MCF 10A (cell line): Measurements from ENCODE around the gene DNAJB5. TPM values are rescaled to one million over a fixed set of nuclear protein-coding genes. Genes with fewer than 3 reads are reported as not detected.
"Not testable (repeated sequence)": the region's sequence is repeated elsewhere in the genome, so short reads cannot be mapped to it uniquely, and the experiment has no call there.

Experiments
- Bru-seq: library from RNA; stranded (reverse); fragments of 400-500 nt; gene quantifications from one replicate; lab custom pipeline; 2021; lab: Mats Ljungman, UMichigan
- BruChase-seq, 2 experiments: library from RNA; stranded (reverse); fragments of 400-500 nt; gene quantifications; one replicate each; lab custom pipeline; 2021; lab: Mats Ljungman, UMichigan
- BruUV-seq: library from RNA; stranded (reverse); fragments of 400-500 nt; replicated peaks from 2 replicates; lab custom pipeline; 2021; lab: Mats Ljungman, UMichigan
- CTCF ChIA-PET: fragments of 300-600 bp; sonication (Branson Sonifier 250); formaldehyde crosslinking; extraction: SDS; loops from one replicate; lab custom pipeline; 2021; ENCODE audit warnings: antibody characterized with exemption, inconsistent platforms; lab: Yijun Ruan, JAX
- POLR2A ChIA-PET: fragments of 300-600, 350-650 bp; sonication (Branson Sonifier 250); formaldehyde crosslinking; extraction: SDS; loops from one replicate; lab custom pipeline; 2020; ENCODE audit warnings: antibody characterized with exemption, inconsistent platforms; lab: Yijun Ruan, JAX
- DNase-seq: peaks from one replicate; pipeline ENCODE4 v3.0.0-alpha.2; 2018; ENCODE audit not compliant: unreplicated experiment
- H3K27ac Mint-ChIP-seq: one replicate; pipeline ENCODE4 v1.8.0; 2022; ENCODE audit warnings: mild to moderate bottlenecking, low read depth, mixed read lengths; ENCODE audit not compliant: unreplicated experiment
- H3K27me3 Mint-ChIP-seq: one replicate; pipeline ENCODE4 v1.8.0; 2022; ENCODE audit warnings: mixed read lengths; ENCODE audit not compliant: insufficient read depth, unreplicated experiment
- H3K36me3 Mint-ChIP-seq: one replicate; pipeline ENCODE4 v1.8.0; 2022; ENCODE audit warnings: mild to moderate bottlenecking, moderate library complexity, mixed read lengths; ENCODE audit not compliant: insufficient read depth, unreplicated experiment
- H3K4me1 Mint-ChIP-seq: one replicate; pipeline ENCODE4 v1.8.0; 2022; ENCODE audit warnings: mixed read lengths; ENCODE audit not compliant: insufficient read depth, unreplicated experiment
- H3K4me3 Mint-ChIP-seq: one replicate; pipeline ENCODE4 v1.8.0; 2022; ENCODE audit warnings: mild to moderate bottlenecking, moderate library complexity, mixed read lengths; ENCODE audit not compliant: unreplicated experiment
- H3K9me3 Mint-ChIP-seq: one replicate; pipeline ENCODE4 v1.8.0; 2022; ENCODE audit warnings: mixed read lengths; ENCODE audit not compliant: unreplicated experiment
- intact Hi-C: fragments of 100-400 bp; cut with micrococcal nuclease; formaldehyde crosslinking; loops from 2 replicates; pipeline ENCODE4 v1.14.1; 2022
- long read RNA-seq: library from polyadenylated mRNA; stranded (forward); transcript quantifications from one replicate; pipeline ENCODE4 v2.0.0, GENCODE V29; 2022
- total RNA-seq: library from RNA; stranded (reverse); gene quantifications from 2 replicates; pipeline ENCODE4 v1.2.3, GENCODE V29; 2022
- TF ChIP-seq, protein P1 (sequence below): fragments of 200-600 bp; IDR thresholded peaks from one replicate; pipeline ENCODE4 v1.8.0; 2022; ENCODE audit warnings: antibody characterized with exemption, mild to moderate bottlenecking; ENCODE audit not compliant: unreplicated experiment

DNAJB5 gene
- total RNA-seq (2.2 and 2.9 TPM in 2 replicates), Bru-seq, nascent RNA (percentile 39 among the genes with signal in this experiment), BruChase-seq, experiment 1, labeled RNA remaining after a 6-hour chase (percentile 46 among the genes with signal in this experiment), BruChase-seq, experiment 2, labeled RNA remaining after a 2-hour chase (percentile 45 among the genes with signal in this experiment)
- long read RNA-seq, partial matches to known transcripts = 1 of 3 reads
- long read RNA-seq, other reads (novel, unspliced or antisense) = 1 of 3 reads

DNA sequence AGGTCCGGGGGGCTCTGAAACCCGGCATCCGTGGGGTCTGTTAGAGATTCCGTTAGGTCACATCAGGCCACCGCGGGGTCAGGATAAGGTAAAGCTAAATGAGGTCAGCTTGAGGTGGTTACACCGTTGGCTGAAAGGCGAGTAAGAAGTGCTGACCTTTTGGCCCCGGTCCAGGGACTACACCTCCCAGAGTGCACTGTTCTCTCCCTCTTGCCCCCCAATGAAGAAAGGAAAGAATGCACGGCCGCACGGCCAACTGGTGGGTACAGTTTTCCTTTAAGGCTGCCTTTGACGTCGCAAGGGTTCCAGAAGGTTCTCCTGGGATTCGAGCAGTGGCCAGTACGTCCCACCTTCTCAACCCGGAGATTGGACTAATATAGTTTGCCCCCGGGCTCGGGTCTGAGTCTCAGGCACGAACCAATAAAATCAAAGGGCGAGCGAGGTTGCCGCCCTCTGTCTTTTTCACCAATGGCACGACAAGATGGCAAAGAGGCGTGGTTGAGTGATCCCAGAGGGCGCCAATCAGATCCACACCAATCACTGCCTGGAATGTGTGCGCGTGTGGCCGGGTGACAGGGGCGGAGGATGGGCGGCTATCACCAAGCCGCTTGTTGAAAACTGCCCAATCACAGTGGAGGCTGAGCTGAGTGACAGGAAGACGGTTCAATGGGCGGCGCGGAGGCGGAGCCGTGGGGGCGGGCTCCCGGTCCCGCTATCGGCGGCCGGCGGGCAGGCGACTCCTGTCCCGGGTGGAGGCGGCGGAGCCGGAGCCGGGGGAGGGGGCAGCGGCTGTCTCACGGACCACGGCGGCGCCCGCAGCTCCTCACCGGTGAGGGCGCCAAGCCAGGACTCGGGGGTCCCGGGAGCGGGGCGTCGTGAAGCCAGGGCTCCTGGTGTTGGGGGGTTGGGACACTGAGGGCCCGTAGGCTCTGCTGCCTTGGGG, at the start of gene DNAJB5:
TSS of gene DNAJB5 (plus strand) at position 743 of the 943 bp plus-strand sequence. CDS start 886 bp downstream, outside the sequence.
- Mint-ChIP-seq H3K27ac (peak within 1 kb of the TSS; percentile 46), H3K4me1 (peaks cover 32% of the 10 kb centered on the region), H3K4me3 (peak within 1 kb of the TSS; percentile 78), H3K36me3 (peaks cover 6% of the 10 kb centered on the region), H3K9me3 (no peaks in the 10 kb centered on the region), H3K27me3 (no peaks in the 10 kb centered on the region)
- peak; percentile 99 for DNase-seq
- ChIA-PET CTCF (interaction anchor here (0.6 to 3.6 kb wide), 6 partner anchors 8 to 90 kb away, joined by 3 to 23 read pairs (median 4); no protein-coding TSS in a partner anchor), POLR2A (interaction anchor here (0.6 to 1.9 kb wide), 9 partner anchors 12 to 1495 kb away, joined by 3 to 9 read pairs (median 4); partner anchors contain the start of genes FANCG and VCP)
- TF ChIP-seq, protein P1, sequence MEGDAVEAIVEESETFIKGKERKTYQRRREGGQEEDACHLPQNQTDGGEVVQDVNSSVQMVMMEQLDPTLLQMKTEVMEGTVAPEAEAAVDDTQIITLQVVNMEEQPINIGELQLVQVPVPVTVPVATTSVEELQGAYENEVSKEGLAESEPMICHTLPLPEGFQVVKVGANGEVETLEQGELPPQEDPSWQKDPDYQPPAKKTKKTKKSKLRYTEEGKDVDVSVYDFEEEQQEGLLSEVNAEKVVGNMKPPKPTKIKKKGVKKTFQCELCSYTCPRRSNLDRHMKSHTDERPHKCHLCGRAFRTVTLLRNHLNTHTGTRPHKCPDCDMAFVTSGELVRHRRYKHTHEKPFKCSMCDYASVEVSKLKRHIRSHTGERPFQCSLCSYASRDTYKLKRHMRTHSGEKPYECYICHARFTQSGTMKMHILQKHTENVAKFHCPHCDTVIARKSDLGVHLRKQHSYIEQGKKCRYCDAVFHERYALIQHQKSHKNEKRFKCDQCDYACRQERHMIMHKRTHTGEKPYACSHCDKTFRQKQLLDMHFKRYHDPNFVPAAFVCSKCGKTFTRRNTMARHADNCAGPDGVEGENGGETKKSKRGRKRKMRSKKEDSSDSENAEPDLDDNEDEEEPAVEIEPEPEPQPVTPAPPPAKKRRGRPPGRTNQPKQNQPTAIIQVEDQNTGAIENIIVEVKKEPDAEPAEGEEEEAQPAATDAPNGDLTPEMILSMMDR = no peak
- BruUV-seq = no TSS peak
- intact Hi-C loops = no loop called here

DNA sequence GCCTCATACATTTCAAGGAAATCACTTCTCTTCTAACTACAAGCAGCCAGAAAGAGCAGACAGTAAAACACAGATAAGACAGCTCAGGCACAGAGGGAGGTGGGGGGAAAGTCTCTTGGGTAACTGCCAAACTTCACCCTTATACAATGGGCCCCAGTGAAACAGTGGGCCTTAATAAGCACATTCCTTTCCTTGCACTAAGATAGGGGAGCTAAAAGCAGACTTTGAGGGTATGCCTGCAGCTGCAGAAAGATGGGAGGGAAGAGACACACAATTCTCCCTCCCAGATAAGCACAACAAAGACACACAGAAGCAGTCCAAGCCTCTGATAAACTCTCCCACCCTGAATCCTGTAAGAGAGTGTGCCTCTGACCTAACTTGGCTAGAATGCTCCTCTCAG, 49.6 kb upstream of the DNAJB5 start:
- BruUV-seq, CTCF ChIA-PET, H3K4me1 Mint-ChIP-seq, H3K36me3 Mint-ChIP-seq, H3K4me3 Mint-ChIP-seq, intact Hi-C loops, H3K27ac Mint-ChIP-seq, H3K9me3 Mint-ChIP-seq, DNase-seq: not testable (repeated sequence)
- POLR2A ChIA-PET = interaction anchor here (1.3 kb wide), 1 partner anchor 14 kb away, joined by 3 read pairs; no protein-coding TSS in a partner anchor
- H3K27me3 Mint-ChIP-seq = peaks cover 33% of the 10 kb centered on the region

DNA sequence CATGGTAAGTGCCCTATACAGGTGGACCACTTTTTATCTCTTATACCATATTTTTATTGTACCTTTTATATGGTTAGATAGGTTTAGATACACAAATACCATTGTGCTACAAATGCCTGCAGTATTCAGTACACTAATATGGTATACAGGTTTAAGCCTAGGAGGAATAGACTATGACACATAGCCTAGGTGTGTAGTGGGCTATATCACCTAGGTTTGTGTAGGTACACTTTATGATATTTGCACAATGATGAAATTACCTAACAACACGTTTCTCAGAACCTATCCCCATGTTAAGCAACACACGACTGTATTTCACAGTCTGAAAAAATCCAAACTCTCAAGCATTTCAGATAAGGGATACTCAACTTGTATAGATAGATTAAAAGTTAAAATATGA, 41.1 kb upstream of the DNAJB5 start:
- no peaks in the 10 kb centered on the region for H3K4me1 Mint-ChIP-seq
- no peak overlapping the region for H3K27ac Mint-ChIP-seq
- intact Hi-C loops = no loop called here
- H3K9me3 Mint-ChIP-seq = no peaks in the 10 kb centered on the region
- DNase-seq = no peak
- ChIA-PET POLR2A (no interaction called here), CTCF (no interaction called here)
- TF ChIP-seq, protein P1 = no peak
- peaks cover 47% of the 10 kb centered on the region for H3K27me3 Mint-ChIP-seq
- no peak overlapping the region for H3K4me3 Mint-ChIP-seq
- H3K36me3 Mint-ChIP-seq = no peaks in the 10 kb centered on the region
- BruUV-seq = no TSS peak

DNA sequence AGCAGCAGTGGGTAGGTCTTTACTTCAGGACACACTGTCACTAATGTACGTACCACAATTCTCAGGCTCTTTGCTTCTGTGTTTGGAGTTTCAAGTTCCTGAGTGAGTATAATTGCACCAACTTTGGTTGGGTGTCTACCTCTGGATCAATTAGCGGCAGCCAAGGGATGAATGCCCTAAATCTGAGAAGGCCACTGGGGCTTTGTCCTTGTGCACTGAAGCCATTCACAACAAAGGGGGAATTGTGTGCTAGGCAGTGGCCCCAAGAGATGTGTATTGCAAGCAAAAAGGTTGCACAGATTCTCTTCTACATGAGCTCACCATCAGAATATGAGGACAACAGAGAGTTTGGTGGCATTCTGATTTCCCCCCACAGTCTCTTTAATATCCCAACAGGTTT, 35.3 kb upstream of the DNAJB5 start:
- TF ChIP-seq, protein P1 = no peak
- ChIA-PET CTCF (interaction anchor here (1.0 kb wide), 1 partner anchor 40 kb away, joined by 3 read pairs; no protein-coding TSS in a partner anchor), POLR2A (no interaction called here)
- no peak overlapping the region for H3K27ac Mint-ChIP-seq
- no peaks in the 10 kb centered on the region for H3K4me1 Mint-ChIP-seq
- H3K9me3 Mint-ChIP-seq = no peaks in the 10 kb centered on the region
- no peaks in the 10 kb centered on the region for H3K36me3 Mint-ChIP-seq
- H3K27me3 Mint-ChIP-seq = peaks cover 73% of the 10 kb centered on the region
- DNase-seq = no peak
- intact Hi-C loops = no loop called here
- no peak overlapping the region for H3K4me3 Mint-ChIP-seq
- no TSS peak for BruUV-seq

DNA sequence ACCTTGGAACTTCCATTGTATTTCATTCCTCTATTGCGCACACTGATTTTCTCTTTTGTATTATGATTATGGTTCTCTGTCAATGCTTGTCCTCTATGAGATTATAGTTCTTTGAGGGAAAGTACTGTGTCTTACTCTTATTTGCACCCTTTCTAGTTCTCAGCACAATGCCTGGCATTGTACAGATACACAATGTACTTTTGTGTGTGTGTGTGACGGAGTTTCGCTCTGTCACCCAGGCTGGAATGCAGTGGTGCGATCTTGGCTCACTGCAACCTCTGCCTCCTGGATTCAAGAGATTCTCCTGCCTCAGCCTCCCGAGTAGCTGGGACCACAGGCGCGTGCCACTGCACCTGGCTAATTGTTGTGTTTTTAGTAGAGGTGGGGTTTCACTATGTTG, 33.5 kb upstream of the DNAJB5 start:
- H3K9me3 Mint-ChIP-seq, H3K4me1 Mint-ChIP-seq, CTCF ChIA-PET, H3K4me3 Mint-ChIP-seq, BruUV-seq, H3K36me3 Mint-ChIP-seq, H3K27ac Mint-ChIP-seq, intact Hi-C loops, POLR2A ChIA-PET, DNase-seq: not testable (repeated sequence)
- H3K27me3 Mint-ChIP-seq = peaks cover 75% of the 10 kb centered on the region
